HL-60/S4 (cell line): ENCODE results near the gene LAMP1.
"Not testable (repeated sequence)": the region's sequence is repeated elsewhere in the genome, so short reads cannot be mapped to it uniquely, and the experiment has no call there.

Source experiments
- in situ Hi-C: fragments of 300-500 bp; cut with MboI; formaldehyde crosslinking; loops from 2 replicates; pipeline ENCODE4 v1.14.3; 2022; ENCODE audit warnings: low sequenced_read_pairs

LAMP1 gene

GRCh38 chr13:113296823-113297369, at the start of gene LAMP1:
LAMP1 (plus strand) TSS chr13:113297239; CDS start chr13:113297435, 196 bp downstream.
- in situ Hi-C loops: no loop called here

- in situ Hi-C loops: no loop called here
Observed at GRCh38 chr13:113252516-113253095, 44.4 kb upstream of the LAMP1 start.

GRCh38 chr13:113257908-113258307, 39.1 kb upstream of the LAMP1 start:
- in situ Hi-C loops: not testable (repeated sequence)

GRCh38 chr13:113258321-113259054, 38.6 kb upstream of the LAMP1 start:
- in situ Hi-C loops: no loop called here

GRCh38 chr13:113260996-113261395, 36.0 kb upstream of the LAMP1 start:
- in situ Hi-C loops: no loop called here

GRCh38 chr13:113263016-113263415, 34.0 kb upstream of the LAMP1 start:
- in situ Hi-C loops: not testable (repeated sequence)

GRCh38 chr13:113267642-113268405, 29.2 kb upstream of the LAMP1 start:
- in situ Hi-C loops: no loop called here

- in situ Hi-C loops: no loop called here
Observed at GRCh38 chr13:113272031-113272430, 25.0 kb upstream of the LAMP1 start.

- in situ Hi-C loops: no loop called here
Observed at GRCh38 chr13:113272701-113273181, 24.3 kb upstream of the LAMP1 start.

- in situ Hi-C loops: no loop called here
Observed at GRCh38 chr13:113273321-113273720, 23.7 kb upstream of the LAMP1 start.

- in situ Hi-C loops: no loop called here
Observed at GRCh38 chr13:113273851-113274590, 23.0 kb upstream of the LAMP1 start.

GRCh38 chr13:113274721-113275120, 22.3 kb upstream of the LAMP1 start:
- in situ Hi-C loops: no loop called here

- in situ Hi-C loops: no loop called here
Observed at GRCh38 chr13:113275387-113275786, 21.7 kb upstream of the LAMP1 start.

- in situ Hi-C loops: no loop called here
Observed at GRCh38 chr13:113280126-113280525, 16.9 kb upstream of the LAMP1 start.

- in situ Hi-C loops: no loop called here
Observed at GRCh38 chr13:113283904-113284303, 13.1 kb upstream of the LAMP1 start.

- in situ Hi-C loops: no loop called here
Observed at GRCh38 chr13:113288880-113289279, 8.2 kb upstream of the LAMP1 start.

GRCh38 chr13:113291129-113291528, 5.9 kb upstream of the LAMP1 start:
- in situ Hi-C loops: no loop called here

GRCh38 chr13:113292021-113292862, 4.8 kb upstream of the LAMP1 start:
- in situ Hi-C loops: no loop called here

GRCh38 chr13:113293686-113294085, 3.4 kb upstream of the LAMP1 start:
- in situ Hi-C loops: no loop called here

GRCh38 chr13:113295776-113296175, 1.3 kb upstream of the LAMP1 start:
- in situ Hi-C loops: no loop called here
